Thoracic aorta (tissue), 2 donors: ENCODE measurements around the gene SLC6A4. TPM values are rescaled to one million over a fixed set of nuclear protein-coding genes. Genes with fewer than 3 reads are reported as not detected.

Source experiments
- ATAC-seq: fragments of 150-250 bp; one replicate; pipeline ENCODE4 v1.8.0; 2017; ENCODE audit warnings: low read depth; ENCODE audit not compliant: insufficient number of reproducible peaks, low FRiP score
- DNase-seq: peaks from one replicate; pipeline ENCODE4 v3.0.0-alpha.2; 2020; ENCODE audit warnings: low spot score
- H3K27ac ChIP-seq, 2 donors: fragments of 200-600 bp; sonication (generic); 1 replicate in 1 of 2; 2 replicates in 1 of 2; pipeline ENCODE4 v1.5.1; 2016; ENCODE audit warnings: mild to moderate bottlenecking in 2 of 2, moderate library complexity in 2 of 2
- H3K27me3 ChIP-seq: fragments of 200-600 bp; sonication (generic); replicated peaks from 2 replicates; pipeline ENCODE4 v1.6.0; 2016; ENCODE audit warnings: mild to moderate bottlenecking; ENCODE audit not compliant: insufficient read depth
- H3K36me3 ChIP-seq: fragments of 200-600 bp; sonication (generic); one replicate; pipeline ENCODE4 v1.5.1; 2016
- H3K4me1 ChIP-seq, 2 donors: fragments of 200-600 bp; sonication (generic); 1 replicate in 1 of 2; 2 replicates in 1 of 2; pipeline versions ENCODE4 v1.5.1 to v1.6.0; 2016; ENCODE audit warnings: low read depth in 2 of 2, mild to moderate bottlenecking in 1 of 2; ENCODE audit not compliant: control insufficient read depth in 1 of 2
- H3K4me3 ChIP-seq: fragments of 200-600 bp; sonication (generic); 2 replicates; pipeline ENCODE4 v1.5.1; 2016; ENCODE audit warnings: mild to moderate bottlenecking
- H3K9me3 ChIP-seq: fragments of 200-600 bp; sonication (generic); 2 replicates; pipeline ENCODE4 v1.5.1; 2016
- total RNA-seq, 2 donors: library from RNA; depleted of rRNA; stranded (reverse); fragments of >200 nt; gene quantifications; one replicate each; pipeline versions ENCODE4 v1.1.0 to v1.2.3, GENCODE V29; 2016
- TF ChIP-seq, protein P1 (sequence below): fragments of 200-600 bp; sonication (generic); IDR thresholded peaks from one replicate; pipeline ENCODE4 v1.5.1; 2019; ENCODE audit warnings: antibody characterized with exemption

SLC6A4 gene
- total RNA-seq, 2 donors from 2014 or later: 1.6 to 15.2 TPM

DNA sequence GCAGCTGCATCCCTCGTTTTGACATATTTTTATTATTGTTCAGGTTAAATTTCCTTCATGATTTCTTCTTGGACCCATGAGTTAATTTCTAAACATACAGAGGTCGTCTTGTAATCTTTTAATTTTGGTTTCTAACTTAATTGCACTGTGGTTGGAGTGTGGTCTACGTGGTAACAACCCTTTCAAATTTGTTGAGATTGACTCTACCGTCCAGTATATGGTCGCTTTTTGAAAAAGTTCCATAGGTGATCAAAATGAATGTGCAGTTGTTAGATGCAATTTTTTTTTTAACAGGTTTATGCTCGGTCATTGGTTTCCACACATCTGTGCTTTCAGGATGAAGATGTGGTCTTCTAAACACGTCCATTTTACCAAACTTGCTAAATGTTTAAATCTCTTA lies 11.0 kb upstream of the SLC6A4 start:
- DNase-seq: no peak
- Histone ChIP-seq H3K4me3 (no peak overlapping the region), H3K27ac (no peak overlapping the region), H3K9me3 (no peaks in the 10 kb centered on the region), H3K4me1 (peaks cover 0 to 6% of the 10 kb centered on the region in 2 donors), H3K27me3 (no peaks in the 10 kb centered on the region), H3K36me3 (peaks cover 14% of the 10 kb centered on the region)
- no peak for ATAC-seq
- TF ChIP-seq, protein P1, sequence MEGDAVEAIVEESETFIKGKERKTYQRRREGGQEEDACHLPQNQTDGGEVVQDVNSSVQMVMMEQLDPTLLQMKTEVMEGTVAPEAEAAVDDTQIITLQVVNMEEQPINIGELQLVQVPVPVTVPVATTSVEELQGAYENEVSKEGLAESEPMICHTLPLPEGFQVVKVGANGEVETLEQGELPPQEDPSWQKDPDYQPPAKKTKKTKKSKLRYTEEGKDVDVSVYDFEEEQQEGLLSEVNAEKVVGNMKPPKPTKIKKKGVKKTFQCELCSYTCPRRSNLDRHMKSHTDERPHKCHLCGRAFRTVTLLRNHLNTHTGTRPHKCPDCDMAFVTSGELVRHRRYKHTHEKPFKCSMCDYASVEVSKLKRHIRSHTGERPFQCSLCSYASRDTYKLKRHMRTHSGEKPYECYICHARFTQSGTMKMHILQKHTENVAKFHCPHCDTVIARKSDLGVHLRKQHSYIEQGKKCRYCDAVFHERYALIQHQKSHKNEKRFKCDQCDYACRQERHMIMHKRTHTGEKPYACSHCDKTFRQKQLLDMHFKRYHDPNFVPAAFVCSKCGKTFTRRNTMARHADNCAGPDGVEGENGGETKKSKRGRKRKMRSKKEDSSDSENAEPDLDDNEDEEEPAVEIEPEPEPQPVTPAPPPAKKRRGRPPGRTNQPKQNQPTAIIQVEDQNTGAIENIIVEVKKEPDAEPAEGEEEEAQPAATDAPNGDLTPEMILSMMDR: no peak

DNA sequence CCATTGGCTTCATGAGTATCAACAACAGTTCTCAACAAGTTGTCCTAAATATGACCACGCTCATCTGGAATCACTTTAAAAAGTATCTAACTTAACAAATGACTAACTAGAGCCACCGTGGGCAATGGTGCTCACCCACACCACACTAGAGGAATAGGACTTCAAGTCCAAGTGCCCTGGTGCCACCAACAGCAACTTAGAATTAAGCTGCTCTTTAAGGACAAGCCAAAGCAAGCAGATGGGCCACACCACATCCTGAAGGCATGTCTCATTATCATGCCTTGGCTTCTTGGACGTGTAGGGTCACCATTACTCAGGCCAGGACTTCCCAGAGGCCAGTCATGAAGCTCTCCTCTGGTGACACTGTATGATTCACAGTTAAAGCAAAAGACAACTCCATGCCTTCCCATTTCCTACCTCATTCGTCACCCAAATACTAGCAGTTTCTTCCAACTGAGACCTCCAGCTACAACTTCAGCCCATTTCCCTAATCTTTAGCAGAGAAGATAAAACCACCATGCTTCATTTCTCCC lies 9.4 kb upstream of the SLC6A4 start:
- no peak for ATAC-seq
- Histone ChIP-seq H3K4me3 (no peak overlapping the region), H3K27ac (no peak overlapping the region), H3K36me3 (peaks cover 14% of the 10 kb centered on the region), H3K4me1 (peaks cover 0 to 6% of the 10 kb centered on the region in 2 donors), H3K27me3 (no peaks in the 10 kb centered on the region), H3K9me3 (no peaks in the 10 kb centered on the region)
- DNase-seq: no peak
- TF ChIP-seq, protein P1: no peak

DNA sequence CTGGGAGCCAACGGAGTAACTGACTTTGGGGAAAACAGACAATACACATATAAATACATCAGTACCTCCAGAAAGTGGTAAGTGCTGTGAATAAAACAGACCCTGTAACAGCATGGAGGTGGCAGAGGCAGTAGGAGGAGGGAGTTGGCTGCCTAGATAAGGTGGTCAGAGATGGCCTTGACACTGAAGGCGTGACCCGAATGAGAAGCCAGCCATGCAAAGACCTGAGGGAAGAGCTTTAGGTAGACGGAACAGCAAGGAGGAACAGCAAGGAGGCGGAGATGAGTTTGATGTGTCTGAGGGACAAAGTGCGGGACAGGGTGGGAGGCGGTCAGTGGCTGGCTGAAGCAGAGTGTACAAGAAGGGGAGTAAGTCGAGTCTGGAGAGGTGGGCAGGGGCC lies 8.1 kb upstream of the SLC6A4 start:
- Histone ChIP-seq H3K27me3 (peaks cover 1% of the 10 kb centered on the region), H3K9me3 (no peaks in the 10 kb centered on the region), H3K4me1 (peaks cover 0 to under 1% of the 10 kb centered on the region in 2 donors), H3K4me3 (no peak overlapping the region), H3K36me3 (peaks cover 12% of the 10 kb centered on the region), H3K27ac (no peak overlapping the region)
- DNase-seq: no peak
- TF ChIP-seq, protein P1: no peak
- no peak for ATAC-seq

DNA sequence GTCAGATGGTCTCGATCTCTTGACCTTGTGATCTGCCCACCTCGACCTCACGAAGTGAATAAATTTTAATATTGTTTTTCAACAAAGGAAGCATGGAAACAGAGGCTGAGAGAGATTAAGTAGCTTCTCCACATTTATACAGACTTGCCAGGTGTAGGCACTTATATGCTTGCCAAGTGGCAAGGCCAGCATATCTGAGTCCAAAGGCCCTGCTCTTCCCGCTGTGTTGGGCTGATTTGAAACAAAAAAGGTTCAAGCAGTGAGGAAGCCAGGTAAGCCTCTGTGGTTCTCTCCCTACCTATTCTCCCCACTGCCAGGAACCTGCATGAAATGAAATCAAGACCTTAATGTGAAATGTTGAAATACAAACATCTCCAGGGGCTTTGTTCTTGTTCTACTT lies 7.5 kb upstream of the SLC6A4 start:
- TF ChIP-seq, protein P1: no peak
- peaks cover 3% of the 10 kb centered on the region for H3K27me3 ChIP-seq

DNA sequence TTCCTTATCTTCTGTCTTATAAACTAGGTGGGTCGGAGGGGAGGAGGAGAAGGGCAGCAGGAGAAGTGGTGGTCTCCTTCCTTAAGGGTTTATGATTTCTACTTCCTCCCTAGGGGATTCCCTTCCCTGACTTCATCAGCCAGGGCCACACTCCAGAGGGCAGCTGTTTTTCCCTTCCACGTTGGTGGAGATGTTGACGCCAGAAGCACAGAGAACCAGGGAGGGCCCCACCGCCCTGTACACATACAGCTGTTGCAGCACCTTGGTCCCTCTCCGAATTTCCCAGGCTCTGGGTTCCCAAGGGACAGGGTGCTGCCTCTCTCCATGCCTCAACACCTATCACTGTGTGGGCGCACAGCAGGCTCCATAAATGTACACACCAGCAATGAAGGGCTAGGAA lies 5.6 kb upstream of the SLC6A4 start:
- TF ChIP-seq, protein P1: no peak
- no peak for ATAC-seq

More for the DNA sequence above, 7.5 kb upstream of the SLC6A4 start:
- H3K9me3 ChIP-seq: no peaks in the 10 kb centered on the region
- H3K36me3 ChIP-seq: peaks cover 6% of the 10 kb centered on the region
- H3K4me3 ChIP-seq: no peak overlapping the region
- DNase-seq (no peak), ATAC-seq (no peak)
- no peak overlapping the region for H3K27ac ChIP-seq
- peaks cover 0 to 5% of the 10 kb centered on the region in 2 donors for H3K4me1 ChIP-seq

More for the DNA sequence above, 5.6 kb upstream of the SLC6A4 start:
- no peak overlapping the region for H3K4me3 ChIP-seq
- no peak for DNase-seq
- peaks cover 3% of the 10 kb centered on the region for H3K27me3 ChIP-seq
- H3K9me3 ChIP-seq: no peaks in the 10 kb centered on the region
- peaks cover 7 to 21% of the 10 kb centered on the region in 2 donors for H3K4me1 ChIP-seq
- peaks cover 2% of the 10 kb centered on the region for H3K36me3 ChIP-seq
- H3K27ac ChIP-seq: no peak overlapping the region
